Fibroblast of upper back skin (primary cell): ENCODE data around the gene CST8.

Experiments
- DNase-seq: peaks from one replicate; pipeline ENCODE4 v3.0.0-alpha.2; 2013

Gene CST8

GRCh38 chr20:23524146-23524545 is 33.2 kb downstream of the CST8 start:
- no peak for DNase-seq

GRCh38 chr20:23526850-23527249 is 35.9 kb downstream of the CST8 start:
- DNase-seq = no peak

GRCh38 chr20:23528867-23529431 is 38.0 kb downstream of the CST8 start:
- DNase-seq = no peak

GRCh38 chr20:23530937-23531567 is 40.1 kb downstream of the CST8 start:
- DNase-seq = no peak

- DNase-seq = no peak
Observed at GRCh38 chr20:23532533-23532932, 41.6 kb downstream of the CST8 start.

GRCh38 chr20:23533161-23533560 is 42.2 kb downstream of the CST8 start:
- DNase-seq = no peak

- no peak for DNase-seq
Observed at GRCh38 chr20:23534801-23535593, 44.1 kb downstream of the CST8 start.

- no peak for DNase-seq
Observed at GRCh38 chr20:23536328-23536974, 45.5 kb downstream of the CST8 start.

GRCh38 chr20:23537030-23537429 is 46.1 kb downstream of the CST8 start:
- DNase-seq = no peak

- DNase-seq = no peak
Observed at GRCh38 chr20:23540624-23541023, 49.7 kb downstream of the CST8 start.

- DNase-seq = no peak
Observed at GRCh38 chr20:23541330-23541729, 50.4 kb downstream of the CST8 start.

- no peak for DNase-seq
Observed at GRCh38 chr20:23541776-23542175, 50.9 kb downstream of the CST8 start.

GRCh38 chr20:23542801-23543200 is 51.9 kb downstream of the CST8 start:
- no peak for DNase-seq

- DNase-seq = no peak
Observed at GRCh38 chr20:23544133-23544532, 53.2 kb downstream of the CST8 start.
